Inferior parietal cortex (tissue), 1 donor: ENCODE data around the gene EEFSEC.

Experiments used
- DNase-seq: peaks from one replicate; pipeline ENCODE4 v3.0.0-alpha.2; 2016; ENCODE audit errors: extremely low spot score

EEFSEC gene

GRCh38 chr3:128442949-128443348 lies 289.7 kb downstream of the EEFSEC start:
- no peak for DNase-seq

- DNase-seq, result no peak
Measured at GRCh38 chr3:128443771-128444170, 290.5 kb downstream of the EEFSEC start.

GRCh38 chr3:128445357-128445756 lies 292.1 kb downstream of the EEFSEC start:
- DNase-seq, result no peak

- DNase-seq, result no peak
Measured at GRCh38 chr3:128446821-128447220, 293.5 kb downstream of the EEFSEC start.

GRCh38 chr3:128447561-128448013 lies 294.3 kb downstream of the EEFSEC start:
- no peak for DNase-seq

GRCh38 chr3:128448491-128448890 lies 295.2 kb downstream of the EEFSEC start:
- DNase-seq, result no peak

GRCh38 chr3:128449111-128449638 lies 295.9 kb downstream of the EEFSEC start:
- DNase-seq, result no peak

GRCh38 chr3:128452120-128452519 lies 298.8 kb downstream of the EEFSEC start:
- DNase-seq, result no peak

GRCh38 chr3:128452678-128453275 lies 299.5 kb downstream of the EEFSEC start:
- no peak for DNase-seq

GRCh38 chr3:128453501-128454309 lies 300.4 kb downstream of the EEFSEC start:
- DNase-seq, result no peak

- DNase-seq, result no peak
Measured at GRCh38 chr3:128454310-128454618, 301.0 kb downstream of the EEFSEC start.

GRCh38 chr3:128455116-128455515 lies 301.8 kb downstream of the EEFSEC start:
- no peak for DNase-seq

GRCh38 chr3:128455786-128456748 lies 302.8 kb downstream of the EEFSEC start:
- DNase-seq, result no peak

GRCh38 chr3:128456776-128457715 lies 303.8 kb downstream of the EEFSEC start:
- DNase-seq, result no peak

- no peak for DNase-seq
Measured at GRCh38 chr3:128457937-128458336, 304.7 kb downstream of the EEFSEC start.
